WERI-Rb-1 (cell line): ENCODE results near the gene PIK3R1.

ENCODE experiments used
- DNase-seq: peaks from one replicate; pipeline ENCODE4 v3.0.0-alpha.2; 2020
- H3K27ac ChIP-seq: fragments of 250-450 bp; sonication (Bioruptor Pico); 2 replicates; pipeline ENCODE4 v1.5.1; 2020; ENCODE audit warnings: mild to moderate bottlenecking, moderate library complexity
- H3K27me3 ChIP-seq: fragments of 250-450 bp; sonication (Bioruptor Pico); 2 replicates; pipeline ENCODE4 v1.5.1; 2021; ENCODE audit warnings: mild to moderate bottlenecking, low read depth, moderate library complexity; ENCODE audit not compliant: insufficient read depth, severe bottlenecking
- H3K36me3 ChIP-seq: fragments of 250-450 bp; sonication (Bioruptor Pico); 2 replicates; pipeline ENCODE4 v1.5.1; 2020; ENCODE audit warnings: mild to moderate bottlenecking, moderate library complexity
- H3K4me3 ChIP-seq: 2 replicates; pipeline ENCODE4 v1.5.1; 2011; ENCODE audit warnings: low read depth, mild to moderate bottlenecking, control low read depth, low read length
- H3K9me3 ChIP-seq: fragments of 250-450 bp; sonication (Bioruptor Pico); 2 replicates; pipeline ENCODE4 v1.5.1; 2021; ENCODE audit warnings: mild to moderate bottlenecking, moderate library complexity; ENCODE audit not compliant: severe bottlenecking
- CTCF ChIP-seq: IDR thresholded peaks from 2 replicates; pipeline ENCODE4 v1.5.1; 2011; ENCODE audit warnings: low read depth, mild to moderate bottlenecking, control low read depth, inconsistent platforms, low read length

PIK3R1 gene

GRCh38 chr5:68248896-68249295, 33.3 kb downstream of the PIK3R1 start:
- DNase-seq: no peak
- H3K27ac ChIP-seq: no peak overlapping the region

GRCh38 chr5:68249520-68249919, 34.0 kb downstream of the PIK3R1 start:
- H3K36me3 ChIP-seq: no peaks in the 10 kb centered on the region; the same call in 1 of the 2 replicates
- no peak for DNase-seq
- H3K4me3 ChIP-seq: no peak overlapping the region
- TF ChIP-seq CTCF: no peak
- H3K9me3 ChIP-seq: no peaks in the 10 kb centered on the region
- H3K27me3 ChIP-seq: no peaks in the 10 kb centered on the region
- no peak overlapping the region for H3K27ac ChIP-seq

More at GRCh38 chr5:68248896-68249295, 33.3 kb downstream of the PIK3R1 start:
- H3K27me3 ChIP-seq: no peaks in the 10 kb centered on the region
- H3K9me3 ChIP-seq: no peaks in the 10 kb centered on the region
- no peaks in the 10 kb centered on the region; the same call in 1 of the 2 replicates for H3K36me3 ChIP-seq
- no peak overlapping the region for H3K4me3 ChIP-seq
- no peak for TF ChIP-seq CTCF

GRCh38 chr5:68250661-68251298, 35.2 kb downstream of the PIK3R1 start:
- H3K36me3 ChIP-seq: no peaks in the 10 kb centered on the region; the same call in 1 of the 2 replicates
- H3K4me3 ChIP-seq: no peak overlapping the region
- no peaks in the 10 kb centered on the region for H3K9me3 ChIP-seq
- H3K27ac ChIP-seq: no peak overlapping the region
- no peaks in the 10 kb centered on the region for H3K27me3 ChIP-seq
- DNase-seq: no peak
- TF ChIP-seq CTCF: no peak

- Histone ChIP-seq H3K4me3 (no peak overlapping the region), H3K27me3 (no peaks in the 10 kb centered on the region), H3K9me3 (no peaks in the 10 kb centered on the region), H3K27ac (no peak overlapping the region), H3K36me3 (no peaks in the 10 kb centered on the region; the same call in 1 of the 2 replicates)
- no peak for TF ChIP-seq CTCF
- no peak for DNase-seq
Measured at GRCh38 chr5:68251386-68251785, 35.8 kb downstream of the PIK3R1 start.

GRCh38 chr5:68251804-68252522, 36.4 kb downstream of the PIK3R1 start:
- Histone ChIP-seq H3K27ac (no peak overlapping the region), H3K9me3 (no peaks in the 10 kb centered on the region), H3K27me3 (no peaks in the 10 kb centered on the region), H3K36me3 (no peaks in the 10 kb centered on the region; the same call in 1 of the 2 replicates), H3K4me3 (no peak overlapping the region)
- TF ChIP-seq CTCF: no peak
- no peak for DNase-seq
